Aorta (tissue), 5 donors: Measurements from ENCODE around the gene SPRR2D. TPM values are rescaled to one million over a fixed set of nuclear protein-coding genes. Genes with fewer than 3 reads are reported as not detected.
"Not testable (repeated sequence)": the region's sequence is repeated elsewhere in the genome, so short reads cannot be mapped to it uniquely, and the experiment has no call there.

ENCODE experiments used
- ATAC-seq: fragments of 200-7000 bp; cut with Tn5 transposase; one replicate; pipeline ENCODE4 v1.9.1; 2022; ENCODE audit warnings: moderate library complexity; ENCODE audit not compliant: low FRiP score
- DNase-seq, 2 donors: peaks; one replicate each; pipeline ENCODE4 v3.0.0-alpha.2; 2020
- H3K27ac ChIP-seq, 2 donors: one replicate each; pipeline ENCODE4 v1.5.1; 2013; ENCODE audit warnings: low read length in 2 of 2, mild to moderate bottlenecking in 2 of 2, moderate library complexity in 2 of 2, control low read depth in 1 of 2, inconsistent platforms in 1 of 2, low read depth in 1 of 2
- H3K27me3 ChIP-seq, 2 donors: one replicate each; pipeline ENCODE4 v1.6.1; 2013; ENCODE audit warnings: control low read depth in 1 of 2, low read length in 1 of 2, mild to moderate bottlenecking in 1 of 2, moderate library complexity in 1 of 2; ENCODE audit not compliant: insufficient read depth in 2 of 2, control insufficient read depth in 1 of 2
- H3K36me3 ChIP-seq, 2 donors: one replicate each; pipeline ENCODE4 v1.6.1; 2013; ENCODE audit warnings: control low read depth in 1 of 2, low read length in 1 of 2, mild to moderate bottlenecking in 1 of 2; ENCODE audit not compliant: insufficient read depth in 2 of 2, control insufficient read depth in 1 of 2
- H3K4me1 ChIP-seq, 2 donors: one replicate each; pipeline ENCODE4 v1.6.1; 2013; ENCODE audit warnings: low read length in 2 of 2, control low read depth in 1 of 2, mild to moderate bottlenecking in 1 of 2, moderate library complexity in 1 of 2; ENCODE audit not compliant: insufficient read depth in 2 of 2, control insufficient read depth in 1 of 2
- H3K4me3 ChIP-seq, 2 donors: one replicate each; pipeline ENCODE4 v1.5.1; 2013; ENCODE audit warnings: low read length in 2 of 2, control low read depth in 1 of 2, mild to moderate bottlenecking in 1 of 2
- H3K9me3 ChIP-seq: one replicate; pipeline ENCODE4 v1.6.1; 2013; ENCODE audit warnings: mild to moderate bottlenecking, low read length; ENCODE audit not compliant: control insufficient read depth
- WGBS, 2 donors: extraction: QIAGEN DNeasy Blood & Tissue Kit; methylation state at CpG; one replicate each; pipeline ENCODE4 v1.1.7; 2013; 5-methylcytosine and 5-hydroxymethylcytosine counted together
- intact Hi-C, 2 donors: fragments of 100-400 bp; cut with DNase I; formaldehyde crosslinking; loops; one replicate each; pipeline versions ENCODE4 v1.14.2 to v1.15.0; 2022
- polyA plus RNA-seq, 2 donors: library from polyadenylated mRNA; stranded (reverse); fragments of 200-250 nt; gene quantifications; one replicate each; pipeline ENCODE4 v1.2.3, GENCODE V29; 2013
- total RNA-seq, 2 donors: library from RNA; stranded (reverse); fragmentation: NEBNext Ultra II Directional; extraction: Animal tissue kit (Norgen Biotek cat#: 25700); gene quantifications; one replicate each; pipeline ENCODE4 v1.2.1, GENCODE V29; 2021
- donor health status: healthy with polysubstance abuse.
- donor health status: Bipolar disorder and iron deficiency.
- donor health status: DM: no; HTN: no; CAD: no.
- donor health status: DM: no; HTN: no; CAD: no.
- donor health status: DM: yes; HTN: yes; CAD: no.

The SPRR2D gene
- total and polyA plus RNA-seq, 4 donors: 0.56 to 2.6 TPM; not detected in 2

- ATAC-seq (no peak), DNase-seq (no peak)
- 73% methylated on average over 1 of the region's 1 CpG for WGBS, 2 donors
- H3K9me3 ChIP-seq: no peaks in the 10 kb centered on the region
- no peaks in the 10 kb centered on the region for H3K4me1 ChIP-seq
- intact Hi-C loops: no loop called here
- H3K36me3 ChIP-seq: no peaks in the 10 kb centered on the region
- no peak overlapping the region for H3K27ac ChIP-seq
- no peak overlapping the region for H3K4me3 ChIP-seq
- no peaks in the 10 kb centered on the region for H3K27me3 ChIP-seq
These were observed 16.5 kb downstream of the SPRR2D start for GRCh38 chr1:153024413-153024812.

DNA sequence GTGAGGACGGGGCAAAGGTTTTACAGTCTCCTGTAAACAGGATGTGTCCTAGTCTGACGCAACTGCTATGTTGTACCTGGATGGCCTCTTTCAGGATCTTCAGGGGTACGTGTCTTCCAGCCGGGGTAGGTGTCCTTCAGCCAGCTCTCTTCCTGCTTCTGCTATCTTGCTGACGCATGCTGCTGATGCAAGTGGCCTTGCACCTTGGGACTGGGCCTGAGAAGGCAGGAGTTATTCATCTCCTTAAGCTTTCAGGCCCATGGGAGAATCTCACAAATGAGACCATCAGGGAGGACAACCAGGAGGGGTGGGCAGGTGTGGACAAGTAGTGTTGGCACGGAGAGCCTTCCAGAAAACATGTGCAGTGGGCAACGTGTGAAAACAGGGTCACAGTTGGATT, 17.8 kb downstream of the SPRR2D start:
- Histone ChIP-seq H3K4me3 (no peak overlapping the region), H3K9me3 (peaks cover 2% of the 10 kb centered on the region), H3K27ac (no peak overlapping the region), H3K27me3 (no peaks in the 10 kb centered on the region), H3K36me3 (no peaks in the 10 kb centered on the region), H3K4me1 (no peaks in the 10 kb centered on the region)
- ATAC-seq (no peak), DNase-seq (no peak)
- WGBS, 2 donors: 84 to 87% methylated on average over 7 of the region's 7 CpGs
- intact Hi-C loops: no loop called here

DNA sequence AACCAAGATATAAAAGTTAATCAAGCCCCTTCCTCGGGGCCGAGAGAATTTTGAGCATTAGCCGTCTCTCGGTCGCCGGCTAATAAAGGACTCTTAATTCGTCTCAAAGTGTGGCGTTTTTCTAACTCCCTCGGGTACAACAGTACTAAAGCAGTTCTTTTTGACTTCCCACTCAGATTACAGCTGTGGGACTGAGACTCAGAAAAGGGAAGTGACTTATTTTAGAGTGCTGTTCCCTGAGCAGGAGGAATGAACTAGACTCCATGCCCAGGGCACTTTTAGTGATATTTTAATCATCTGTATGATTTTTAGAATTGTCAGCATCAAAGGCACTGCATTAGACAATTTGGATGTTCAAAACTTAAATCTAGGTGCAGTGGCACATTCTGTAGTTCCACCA, 18.6 kb downstream of the SPRR2D start:
- H3K4me3 ChIP-seq, H3K27ac ChIP-seq, intact Hi-C loops, H3K36me3 ChIP-seq, H3K4me1 ChIP-seq, ATAC-seq, H3K27me3 ChIP-seq, H3K9me3 ChIP-seq, DNase-seq: not testable (repeated sequence)
- 25 to 35% methylated on average over 9 of the region's 9 CpGs for WGBS, 2 donors

- 20 to 27% methylated on average over 2 of the region's 2 CpGs for WGBS, 2 donors
These were observed 19.1 kb downstream of the SPRR2D start for GRCh38 chr1:153021829-153022228.

GRCh38 chr1:153011235-153011758, 29.6 kb downstream of the SPRR2D start:
- H3K27ac ChIP-seq, DNase-seq, H3K9me3 ChIP-seq, H3K4me1 ChIP-seq, intact Hi-C loops, H3K27me3 ChIP-seq, H3K4me3 ChIP-seq, ATAC-seq, H3K36me3 ChIP-seq: not testable (repeated sequence)
- 79 to 81% methylated on average over 8 of the region's 8 CpGs for WGBS, 2 donors

More at GRCh38 chr1:153021829-153022228, 19.1 kb downstream of the SPRR2D start:
- H3K4me1 ChIP-seq, DNase-seq, H3K27ac ChIP-seq, intact Hi-C loops, H3K27me3 ChIP-seq, H3K4me3 ChIP-seq, H3K9me3 ChIP-seq, H3K36me3 ChIP-seq, ATAC-seq: not testable (repeated sequence)

GRCh38 chr1:153001382-153001781, 39.5 kb downstream of the SPRR2D start, which contains the start of gene SPRR3:
Gene SPRR3, plus strand, starts transcription at chr1:153001749. Its CDS starts 1,272 bp downstream, at chr1:153003021.
- WGBS, 2 donors: 55 to 56% methylated on average over 2 of the region's 2 CpGs
- peaks cover 2% of the 10 kb centered on the region for H3K9me3 ChIP-seq
- H3K27me3 ChIP-seq: no peaks in the 10 kb centered on the region
- no peak within 1 kb of the TSS for H3K4me3 ChIP-seq
- no peak within 1 kb of the TSS for H3K27ac ChIP-seq
- H3K36me3 ChIP-seq: no peaks in the 10 kb centered on the region
- DNase-seq (no peak), ATAC-seq (no peak)
- H3K4me1 ChIP-seq: no peaks in the 10 kb centered on the region
- intact Hi-C loops: no loop called here

DNA sequence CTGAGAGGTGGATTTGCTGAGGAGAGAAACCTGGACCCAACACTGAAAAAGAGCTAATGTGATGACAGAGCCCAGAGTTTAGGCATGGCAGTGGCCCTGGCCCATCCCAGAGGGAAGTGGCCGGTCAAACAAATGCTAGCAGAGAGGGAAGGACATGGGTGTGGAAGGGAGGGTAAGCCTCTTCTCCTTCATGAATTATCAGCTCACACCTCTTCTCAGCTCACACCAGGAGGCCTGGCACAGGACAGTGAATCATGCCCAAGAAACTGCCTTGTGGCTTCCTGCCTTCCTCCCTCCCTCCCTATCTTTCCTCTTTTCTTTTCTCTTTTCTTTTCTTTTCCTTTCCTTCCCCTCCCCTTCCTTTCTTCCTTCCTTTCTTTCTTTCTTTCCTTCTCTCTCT, 40.6 kb downstream of the SPRR2D start:
- DNase-seq (no peak), ATAC-seq (no peak)
- H3K9me3 ChIP-seq: peaks cover 2% of the 10 kb centered on the region
- H3K4me3 ChIP-seq: no peak overlapping the region
- H3K36me3 ChIP-seq: no peaks in the 10 kb centered on the region
- no peaks in the 10 kb centered on the region for H3K4me1 ChIP-seq
- 85% methylated on average over 1 of the region's 1 CpG for WGBS, 2 donors
- intact Hi-C loops: no loop called here
- H3K27ac ChIP-seq: no peak overlapping the region
- H3K27me3 ChIP-seq: no peaks in the 10 kb centered on the region

GRCh38 chr1:152999818-153000217, 41.1 kb downstream of the SPRR2D start:
- Histone ChIP-seq H3K4me1 (no peaks in the 10 kb centered on the region), H3K27ac (no peak overlapping the region), H3K36me3 (no peaks in the 10 kb centered on the region), H3K4me3 (no peak overlapping the region), H3K27me3 (no peaks in the 10 kb centered on the region), H3K9me3 (peaks cover 5% of the 10 kb centered on the region)
- intact Hi-C loops: no loop called here
- WGBS, 2 donors: 65 to 71% methylated on average over 6 of the region's 6 CpGs
- DNase-seq: no peak
- no peak for ATAC-seq

- peaks cover 5% of the 10 kb centered on the region for H3K9me3 ChIP-seq
These were observed 42.4 kb downstream of the SPRR2D start for GRCh38 chr1:152998476-152998875.

More at GRCh38 chr1:152998476-152998875, 42.4 kb downstream of the SPRR2D start:
- ATAC-seq (no peak), DNase-seq (no peak)
- WGBS, 2 donors: 76 to 86% methylated on average over 4 of the region's 4 CpGs
- Histone ChIP-seq H3K27ac (no peak overlapping the region), H3K27me3 (no peaks in the 10 kb centered on the region), H3K4me3 (no peak overlapping the region), H3K4me1 (no peaks in the 10 kb centered on the region), H3K36me3 (no peaks in the 10 kb centered on the region)
- intact Hi-C loops: no loop called here
